Loucy (cell line): ENCODE data around the gene GTF2A1L.

ENCODE experiments used
- H2AFZ ChIP-seq: fragments of 200-600 bp; sonication (generic); 2 replicates; pipeline ENCODE4 v1.6.0; 2016; ENCODE audit warnings: antibody characterized with exemption, mild to moderate bottlenecking, low read length, moderate library complexity
- H3F3A ChIP-seq: fragments of 200-600 bp; 2 replicates; pipeline ENCODE4 v1.6.0; 2016; ENCODE audit warnings: antibody characterized with exemption, low read depth, mild to moderate bottlenecking
- H3K27me3 ChIP-seq: fragments of 200-600 bp; sonication (generic); 2 replicates; pipeline ENCODE4 v1.6.1; 2014; ENCODE audit warnings: low read length, mild to moderate bottlenecking; ENCODE audit not compliant: insufficient read depth, poor library complexity, severe bottlenecking
- H3K36me3 ChIP-seq: fragments of 200-600 bp; sonication (generic); 2 replicates; pipeline ENCODE4 v1.6.1; 2016; ENCODE audit warnings: low read length; ENCODE audit not compliant: insufficient read depth
- H3K4me1 ChIP-seq: fragments of 200-600 bp; sonication (generic); 2 replicates; pipeline ENCODE4 v1.5.1; 2014; ENCODE audit warnings: low read length, mild to moderate bottlenecking; ENCODE audit not compliant: insufficient read depth, poor library complexity, severe bottlenecking
- H3K4me2 ChIP-seq: fragments of 200-600 bp; sonication (generic); 2 replicates; pipeline ENCODE4 v1.6.0; 2014; ENCODE audit warnings: antibody characterized with exemption, low read length, low read depth, mild to moderate bottlenecking; ENCODE audit not compliant: poor library complexity, severe bottlenecking
- H3K4me3 ChIP-seq: fragments of 200-600 bp; sonication (generic); 2 replicates; pipeline ENCODE4 v1.5.1; 2014; ENCODE audit warnings: low read length, mild to moderate bottlenecking, mixed read lengths; ENCODE audit not compliant: poor library complexity, severe bottlenecking
- H3K79me2 ChIP-seq: fragments of 200-600 bp; sonication (generic); 2 replicates; pipeline ENCODE4 v1.6.1; 2014; ENCODE audit warnings: low read length; ENCODE audit not compliant: insufficient read depth
- H3K9ac ChIP-seq: fragments of 200-600 bp; sonication (generic); 2 replicates; pipeline ENCODE4 v1.6.0; 2014; ENCODE audit warnings: mild to moderate bottlenecking, low read depth, low read length, moderate library complexity; ENCODE audit not compliant: poor library complexity, severe bottlenecking
- H3K9me2 ChIP-seq: fragments of 200-600 bp; sonication (generic); replicated peaks from 2 replicates; pipeline ENCODE4 v1.6.1; 2016; ENCODE audit warnings: low read depth, low read length, mixed read lengths
- H3K9me3 ChIP-seq: fragments of 200-600 bp; sonication (generic); 2 replicates; pipeline ENCODE4 v1.6.1; 2014; ENCODE audit warnings: mild to moderate bottlenecking, antibody characterized with exemption, low read length, low read depth; ENCODE audit not compliant: insufficient read depth
- H4K20me1 ChIP-seq: fragments of 200-600 bp; sonication (generic); 2 replicates; pipeline ENCODE4 v1.6.0; 2014; ENCODE audit warnings: antibody characterized with exemption, low read length, mild to moderate bottlenecking; ENCODE audit not compliant: insufficient read depth, poor library complexity, severe bottlenecking
- CTCF ChIP-seq: fragments of 200-600 bp; sonication (generic); conservative IDR thresholded peaks from 2 replicates; pipeline ENCODE4 v1.5.1; 2014; ENCODE audit warnings: mild to moderate bottlenecking, antibody characterized with exemption, low read length
- EZH2phosphoT487 ChIP-seq: fragments of 200-600 bp; IDR thresholded peaks from 2 replicates; pipeline ENCODE4 v1.6.1; 2018; ENCODE audit warnings: antibody characterized with exemption, mild to moderate bottlenecking, moderate library complexity, borderline replicate concordance

The GTF2A1L gene

GRCh38 chr2:48723129-48723528, 105.5 kb downstream of the GTF2A1L start:
- no peak overlapping the region for H3K9ac ChIP-seq
- no peaks in the 10 kb centered on the region for H3K4me1 ChIP-seq
- H2AFZ ChIP-seq = no peak overlapping the region
- no peaks in the 10 kb centered on the region for H3K79me2 ChIP-seq
- H3K4me3 ChIP-seq = no peak overlapping the region
- H3K9me2 ChIP-seq = no peaks in the 10 kb centered on the region
- no peaks in the 10 kb centered on the region for H3K36me3 ChIP-seq
- no peaks in the 10 kb centered on the region for H3F3A ChIP-seq
- no peaks in the 10 kb centered on the region for H4K20me1 ChIP-seq
- peaks cover 4% of the 10 kb centered on the region for H3K27me3 ChIP-seq
- H3K9me3 ChIP-seq = no peaks in the 10 kb centered on the region
- no peak overlapping the region for H3K4me2 ChIP-seq
- TF ChIP-seq CTCF (no peak), EZH2phosphoT487 (no peak)

- no peak for TF ChIP-seq CTCF
- TF ChIP-seq EZH2phosphoT487 = no peak
- H4K20me1 ChIP-seq = no peaks in the 10 kb centered on the region
- no peaks in the 10 kb centered on the region for H3K9me2 ChIP-seq
- no peaks in the 10 kb centered on the region for H3K79me2 ChIP-seq
- no peak overlapping the region for H3K4me3 ChIP-seq
- no peak overlapping the region for H3K9ac ChIP-seq
- H3K36me3 ChIP-seq = no peaks in the 10 kb centered on the region
- H3K4me1 ChIP-seq = no peaks in the 10 kb centered on the region
- no peaks in the 10 kb centered on the region for H3F3A ChIP-seq
- H3K9me3 ChIP-seq = no peaks in the 10 kb centered on the region
- H3K27me3 ChIP-seq = peaks cover 4% of the 10 kb centered on the region
- H3K4me2 ChIP-seq = no peak overlapping the region
- no peak overlapping the region for H2AFZ ChIP-seq
These were observed 106.6 kb downstream of the GTF2A1L start for GRCh38 chr2:48724278-48724677.

GRCh38 chr2:48725696-48726494, 108.2 kb downstream of the GTF2A1L start:
- Histone ChIP-seq H3K4me2 (no peak overlapping the region), H3K9me2 (no peaks in the 10 kb centered on the region), H3K4me3 (no peak overlapping the region), H3K9ac (no peak overlapping the region), H3F3A (no peaks in the 10 kb centered on the region), H3K9me3 (no peaks in the 10 kb centered on the region), H3K36me3 (no peaks in the 10 kb centered on the region), H2AFZ (no peak overlapping the region), H3K79me2 (no peaks in the 10 kb centered on the region), H3K27me3 (no peaks in the 10 kb centered on the region), H3K4me1 (no peaks in the 10 kb centered on the region), H4K20me1 (no peaks in the 10 kb centered on the region)
- no peak for TF ChIP-seq EZH2phosphoT487
- TF ChIP-seq CTCF = no peak
